ENCODE measurements around the gene FMO5. TPM values are rescaled to one million over a fixed set of nuclear protein-coding genes. Genes with fewer than 3 reads are reported as not detected.

Gene FMO5
- total and polyA plus RNA-seq, 12 donors: 4.6 to 28.4 (median 10.4) TPM

- intact Hi-C loops (cut with DNase I): loop anchor here (2.0 to 5.0 kb wide), 2 partner anchors 70 kb away; partner anchors contain the start of gene CHD1L (in 2 of the 2)
- Histone ChIP-seq H3K4me3 (peak within 1 kb of the TSS; percentile 59 to 87 (median 83)), H3K9me3 (replicated peaks in 1 of 3) (no peaks in the 10 kb centered on the region), H3K27ac (peak within 1 kb of the TSS; percentile 65 to 96 (median 94)), H3K36me3 (replicated peaks in 1 of 2) (no peaks in the 10 kb centered on the region), H3K27me3 (no peaks in the 10 kb centered on the region), H3K4me1 (replicated peaks in 1 of 2) (peaks cover 17 to 53% of the 10 kb centered on the region in 2 donors)
- peak; percentile 95 to 98 (median 97) for DNase-seq
- TF ChIP-seq CTCF (IDR thresholded peaks at IDR 0.05): peak; percentile 61 to 98 (median 90)
- TF ChIP-seq POLR2A (IDR thresholded peaks at IDR 0.05): peak; percentile 83 to 96
- 0 to 1% (median 0%) methylated on average over 14 to 72 of the region's 72 CpGs for WGBS, 4 donors
Observed at GRCh38 chr1:147172168-147173016, 52.7 kb downstream of the FMO5 start, which contains the start of gene PRKAB2. Gene PRKAB2 (minus strand): TSS chr1:147172470. CDS start chr1:147172144, 326 bp downstream.

GRCh38 chr1:147171399-147172167 lies 53.6 kb downstream of the FMO5 start:
- H3K36me3 ChIP-seq (replicated peaks in 1 of 2): no peaks in the 10 kb centered on the region
- peak in 1 of 6 experiments; percentile 5 for TF ChIP-seq CTCF (IDR thresholded peaks at IDR 0.05)
- no peak for TF ChIP-seq POLR2A (IDR thresholded peaks at IDR 0.05)
- no peaks in the 10 kb centered on the region for H3K9me3 ChIP-seq (replicated peaks in 1 of 3)
- peaks cover 12 to 48% of the 10 kb centered on the region in 2 donors for H3K4me1 ChIP-seq (replicated peaks in 1 of 2)
- intact Hi-C loops (cut with DNase I): loop anchor here (2.0 to 5.0 kb wide), 2 partner anchors 71 kb away; partner anchors contain the start of gene CHD1L (in 2 of the 2)
- H3K27ac ChIP-seq: peak overlapping the region; percentile 34 to 96 (median 94)
- 0 to 3% (median 1%) methylated on average over 16 to 32 of the region's 32 CpGs for WGBS, 4 donors
- H3K27me3 ChIP-seq: no peaks in the 10 kb centered on the region
- peak overlapping the region; percentile 59 to 87 (median 83) for H3K4me3 ChIP-seq
- DNase-seq: peak in 3 of 7 donors; percentile 2 to 25 (median 24)

GRCh38 chr1:147169840-147170674 lies 55.1 kb downstream of the FMO5 start:
- peak overlapping the region in 1 of 5 donors; percentile 5 for H3K27ac ChIP-seq

GRCh38 chr1:147169171-147169570 lies 56.0 kb downstream of the FMO5 start:
- H3K27me3 ChIP-seq: no peaks in the 10 kb centered on the region
- H3K36me3 ChIP-seq (replicated peaks in 1 of 2): no peaks in the 10 kb centered on the region
- DNase-seq: no peak
- intact Hi-C loops (cut with DNase I): no loop called here
- peaks cover 10 to 39% of the 10 kb centered on the region in 2 donors for H3K4me1 ChIP-seq (replicated peaks in 1 of 2)
- TF ChIP-seq CTCF (IDR thresholded peaks at IDR 0.05) (no peak), POLR2A (IDR thresholded peaks at IDR 0.05) (no peak)
- no peaks in the 10 kb centered on the region for H3K9me3 ChIP-seq (replicated peaks in 1 of 3)
- H3K27ac ChIP-seq: no peak overlapping the region
- H3K4me3 ChIP-seq: no peak overlapping the region
- WGBS, 4 donors: 60 to 71% (median 66%) methylated on average over 3 of the region's 3 CpGs

More at GRCh38 chr1:147169840-147170674, 55.1 kb downstream of the FMO5 start:
- no peaks in the 10 kb centered on the region for H3K27me3 ChIP-seq
- intact Hi-C loops (cut with DNase I): loop anchor here in 1 of 2 donors (5.0 kb wide), 1 partner anchor 72 kb away; the partner anchor contains the start of gene CHD1L
- H3K4me3 ChIP-seq: no peak overlapping the region
- no peak for DNase-seq
- 78 to 88% (median 83%) methylated on average over 6 of the region's 6 CpGs for WGBS, 4 donors
- no peaks in the 10 kb centered on the region for H3K9me3 ChIP-seq (replicated peaks in 1 of 3)
- H3K4me1 ChIP-seq (replicated peaks in 1 of 2): peaks cover 12 to 47% of the 10 kb centered on the region in 2 donors
- no peak for TF ChIP-seq POLR2A (IDR thresholded peaks at IDR 0.05)
- H3K36me3 ChIP-seq (replicated peaks in 1 of 2): no peaks in the 10 kb centered on the region

Measured in adrenal gland (tissue), 12 donors.